HG02981 (cell line): ENCODE data around the gene CRYGN.

Experiments used
- ATAC-seq: cut with Tn5 transposase; IDR thresholded peaks from one replicate; pipeline ENCODE4 v1.9.1; 2021; ENCODE audit warnings: mild to moderate bottlenecking, moderate library complexity; ENCODE audit not compliant: unreplicated experiment

The CRYGN gene

GRCh38 chr7:151393031-151393977 is 46.6 kb downstream of the CRYGN start:
- ATAC-seq: no peak

GRCh38 chr7:151392426-151392825 is 47.5 kb downstream of the CRYGN start:
- ATAC-seq: no peak

- no peak for ATAC-seq
These were observed 47.9 kb downstream of the CRYGN start for GRCh38 chr7:151392002-151392401.

- no peak for ATAC-seq
These were observed 48.6 kb downstream of the CRYGN start for GRCh38 chr7:151391358-151391730.

- no peak for ATAC-seq
These were observed 49.2 kb downstream of the CRYGN start for GRCh38 chr7:151390598-151391357.

GRCh38 chr7:151389768-151390597 is 50.0 kb downstream of the CRYGN start:
- ATAC-seq: no peak

GRCh38 chr7:151389096-151389767 is 50.7 kb downstream of the CRYGN start:
- ATAC-seq: no peak

- no peak for ATAC-seq
These were observed 51.5 kb downstream of the CRYGN start for GRCh38 chr7:151388430-151388829.

- no peak for ATAC-seq
These were observed 52.0 kb downstream of the CRYGN start for GRCh38 chr7:151388007-151388297.

GRCh38 chr7:151387161-151388006 is 52.6 kb downstream of the CRYGN start:
- no peak for ATAC-seq

- ATAC-seq: no peak
These were observed 53.4 kb downstream of the CRYGN start for GRCh38 chr7:151386301-151387160.

GRCh38 chr7:151385626-151386300 is 54.2 kb downstream of the CRYGN start:
- no peak for ATAC-seq

- ATAC-seq: no peak
These were observed 54.9 kb downstream of the CRYGN start for GRCh38 chr7:151384776-151385625.

GRCh38 chr7:151384352-151384697 is 55.6 kb downstream of the CRYGN start:
- ATAC-seq: no peak

GRCh38 chr7:151383638-151384351 is 56.1 kb downstream of the CRYGN start:
- no peak for ATAC-seq

GRCh38 chr7:151382079-151382885 is 57.7 kb downstream of the CRYGN start:
- no peak for ATAC-seq
